Thyroid gland (tissue), 4 donors: ENCODE measurements around the gene SUSD4. TPM values are rescaled to one million over a fixed set of nuclear protein-coding genes. Genes with fewer than 3 reads are reported as not detected.

ENCODE experiments used
- DNase-seq, 2 donors: peaks; one replicate each; pipeline ENCODE4 v3.0.0-alpha.2; 2019
- H3K27ac ChIP-seq, 3 donors: fragments of 200-600 bp; sonication (generic); 1 replicate in 2 of 3; 2 replicates in 1 of 3; pipeline ENCODE4 v1.5.1; 2016 to 2019; ENCODE audit warnings: mild to moderate bottlenecking in 1 of 3, moderate library complexity in 1 of 3
- H3K27me3 ChIP-seq: fragments of 200-600 bp; sonication (generic); one replicate; pipeline ENCODE4 v1.5.1; 2019
- H3K36me3 ChIP-seq, 2 donors: fragments of 200-600 bp; sonication (generic); one replicate each; pipeline ENCODE4 v1.5.1; 2016 to 2019
- H3K4me1 ChIP-seq, 2 donors: fragments of 200-600 bp; sonication (generic); one replicate each; pipeline ENCODE4 v1.5.1; 2017 to 2019
- H3K4me3 ChIP-seq, 3 donors: fragments of 200-600 bp; sonication (generic); replicated peaks in 1 of 3; 1 replicate in 2 of 3; 2 replicates in 1 of 3; pipeline ENCODE4 v1.5.1; 2016; ENCODE audit warnings: mild to moderate bottlenecking in 1 of 3
- H3K9me3 ChIP-seq: fragments of 200-600 bp; sonication (generic); one replicate; pipeline ENCODE4 v1.5.1; 2017
- CTCF ChIP-seq, 6 experiments: fragments of 200-600 bp in 3 of 6; fragments of 450-650 bp in 3 of 6; sonication (generic) in 3 of 6; IDR thresholded peaks; one replicate each; pipeline ENCODE4 v1.5.1; 2016 to 2019; ENCODE audit warnings: antibody characterized with exemption in 6 of 6, mild to moderate bottlenecking in 2 of 6, inconsistent platforms in 1 of 6, moderate library complexity in 1 of 6
- POLR2A ChIP-seq, 2 donors: fragments of 450-650 bp; IDR thresholded peaks; one replicate each; pipeline ENCODE4 v1.6.1; 2017; ENCODE audit warnings: antibody characterized with exemption in 2 of 2, mild to moderate bottlenecking in 2 of 2, moderate library complexity in 1 of 2
- WGBS, 2 donors: methylation state at CpG; one replicate each; pipeline ENCODE4 v1.1.5; 2017; 5-methylcytosine and 5-hydroxymethylcytosine counted together
- intact Hi-C: fragments of 100-400 bp; cut with DNase I; formaldehyde crosslinking; loops from one replicate; pipeline ENCODE4 v1.15.1; 2023
- total RNA-seq, 4 donors: library from RNA; depleted of rRNA; stranded (reverse); fragments of >200 nt; gene quantifications; one replicate each; pipeline ENCODE4 v1.2.3, GENCODE V29; 2016

SUSD4 gene
- total RNA-seq, 4 donors from 2014 or later, result 0.54 to 2.8 (median 0.92) TPM

GRCh38 chr1:223330466-223330865 is 33.5 kb downstream of the SUSD4 start:
- WGBS, 2 donors, result 76 to 84% methylated on average over 3 of the region's 3 CpGs
- no peak overlapping the region for H3K27ac ChIP-seq
- intact Hi-C loops, result no loop called here
- H3K27me3 ChIP-seq, result no peaks in the 10 kb centered on the region
- no peak for TF ChIP-seq POLR2A (IDR thresholded peaks at IDR 0.05)
- TF ChIP-seq CTCF (IDR thresholded peaks at IDR 0.05), result no peak
- DNase-seq, result no peak
- no peaks in the 10 kb centered on the region for H3K36me3 ChIP-seq
- no peaks in the 10 kb centered on the region for H3K9me3 ChIP-seq
- H3K4me1 ChIP-seq, result no peaks in the 10 kb centered on the region
- no peak overlapping the region for H3K4me3 ChIP-seq

GRCh38 chr1:223329664-223330415 is 34.1 kb downstream of the SUSD4 start:
- no peaks in the 10 kb centered on the region for H3K27me3 ChIP-seq

GRCh38 chr1:223329252-223329651 is 34.7 kb downstream of the SUSD4 start:
- Histone ChIP-seq H3K9me3 (no peaks in the 10 kb centered on the region), H3K27ac (no peak overlapping the region), H3K4me3 (no peak overlapping the region), H3K4me1 (no peaks in the 10 kb centered on the region), H3K36me3 (no peaks in the 10 kb centered on the region), H3K27me3 (no peaks in the 10 kb centered on the region)
- intact Hi-C loops, result no loop called here
- TF ChIP-seq POLR2A (IDR thresholded peaks at IDR 0.05) (no peak), CTCF (IDR thresholded peaks at IDR 0.05) (no peak)
- no peak for DNase-seq

More at GRCh38 chr1:223329664-223330415, 34.1 kb downstream of the SUSD4 start:
- Histone ChIP-seq H3K4me1 (no peaks in the 10 kb centered on the region), H3K27ac (no peak overlapping the region), H3K36me3 (no peaks in the 10 kb centered on the region), H3K4me3 (no peak overlapping the region), H3K9me3 (no peaks in the 10 kb centered on the region)
- no peak for DNase-seq
- 94 to 96% methylated on average over 5 of the region's 5 CpGs for WGBS, 2 donors
- no peak for TF ChIP-seq CTCF (IDR thresholded peaks at IDR 0.05)
- TF ChIP-seq POLR2A (IDR thresholded peaks at IDR 0.05), result no peak
- intact Hi-C loops, result no loop called here

GRCh38 chr1:223328566-223328965 is 35.4 kb downstream of the SUSD4 start:
- TF ChIP-seq CTCF (IDR thresholded peaks at IDR 0.05), result no peak
- no peak for TF ChIP-seq POLR2A (IDR thresholded peaks at IDR 0.05)
- H3K36me3 ChIP-seq, result no peaks in the 10 kb centered on the region
- no peaks in the 10 kb centered on the region for H3K4me1 ChIP-seq
- H3K27ac ChIP-seq, result no peak overlapping the region
- WGBS, 2 donors, result 84 to 85% methylated on average over 4 of the region's 4 CpGs
- DNase-seq, result no peak
- intact Hi-C loops, result no loop called here
- H3K27me3 ChIP-seq, result no peaks in the 10 kb centered on the region
- no peaks in the 10 kb centered on the region for H3K9me3 ChIP-seq
- H3K4me3 ChIP-seq, result no peak overlapping the region

- no peaks in the 10 kb centered on the region for H3K36me3 ChIP-seq
- no peak for DNase-seq
Observed at GRCh38 chr1:223326776-223327175, 37.2 kb downstream of the SUSD4 start.

More at GRCh38 chr1:223326776-223327175, 37.2 kb downstream of the SUSD4 start:
- Histone ChIP-seq H3K4me1 (no peaks in the 10 kb centered on the region), H3K4me3 (no peak overlapping the region), H3K9me3 (no peaks in the 10 kb centered on the region), H3K27me3 (no peaks in the 10 kb centered on the region), H3K27ac (no peak overlapping the region)
- intact Hi-C loops, result no loop called here
- WGBS, 2 donors, result 63 to 81% methylated on average over 1 of the region's 1 CpG
- no peak for TF ChIP-seq POLR2A (IDR thresholded peaks at IDR 0.05)
- TF ChIP-seq CTCF (IDR thresholded peaks at IDR 0.05), result no peak
